ENCODE results near the gene STAU1.

The STAU1 gene, protein sequence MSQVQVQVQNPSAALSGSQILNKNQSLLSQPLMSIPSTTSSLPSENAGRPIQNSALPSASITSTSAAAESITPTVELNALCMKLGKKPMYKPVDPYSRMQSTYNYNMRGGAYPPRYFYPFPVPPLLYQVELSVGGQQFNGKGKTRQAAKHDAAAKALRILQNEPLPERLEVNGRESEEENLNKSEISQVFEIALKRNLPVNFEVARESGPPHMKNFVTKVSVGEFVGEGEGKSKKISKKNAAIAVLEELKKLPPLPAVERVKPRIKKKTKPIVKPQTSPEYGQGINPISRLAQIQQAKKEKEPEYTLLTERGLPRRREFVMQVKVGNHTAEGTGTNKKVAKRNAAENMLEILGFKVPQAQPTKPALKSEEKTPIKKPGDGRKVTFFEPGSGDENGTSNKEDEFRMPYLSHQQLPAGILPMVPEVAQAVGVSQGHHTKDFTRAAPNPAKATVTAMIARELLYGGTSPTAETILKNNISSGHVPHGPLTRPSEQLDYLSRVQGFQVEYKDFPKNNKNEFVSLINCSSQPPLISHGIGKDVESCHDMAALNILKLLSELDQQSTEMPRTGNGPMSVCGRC

DNA sequence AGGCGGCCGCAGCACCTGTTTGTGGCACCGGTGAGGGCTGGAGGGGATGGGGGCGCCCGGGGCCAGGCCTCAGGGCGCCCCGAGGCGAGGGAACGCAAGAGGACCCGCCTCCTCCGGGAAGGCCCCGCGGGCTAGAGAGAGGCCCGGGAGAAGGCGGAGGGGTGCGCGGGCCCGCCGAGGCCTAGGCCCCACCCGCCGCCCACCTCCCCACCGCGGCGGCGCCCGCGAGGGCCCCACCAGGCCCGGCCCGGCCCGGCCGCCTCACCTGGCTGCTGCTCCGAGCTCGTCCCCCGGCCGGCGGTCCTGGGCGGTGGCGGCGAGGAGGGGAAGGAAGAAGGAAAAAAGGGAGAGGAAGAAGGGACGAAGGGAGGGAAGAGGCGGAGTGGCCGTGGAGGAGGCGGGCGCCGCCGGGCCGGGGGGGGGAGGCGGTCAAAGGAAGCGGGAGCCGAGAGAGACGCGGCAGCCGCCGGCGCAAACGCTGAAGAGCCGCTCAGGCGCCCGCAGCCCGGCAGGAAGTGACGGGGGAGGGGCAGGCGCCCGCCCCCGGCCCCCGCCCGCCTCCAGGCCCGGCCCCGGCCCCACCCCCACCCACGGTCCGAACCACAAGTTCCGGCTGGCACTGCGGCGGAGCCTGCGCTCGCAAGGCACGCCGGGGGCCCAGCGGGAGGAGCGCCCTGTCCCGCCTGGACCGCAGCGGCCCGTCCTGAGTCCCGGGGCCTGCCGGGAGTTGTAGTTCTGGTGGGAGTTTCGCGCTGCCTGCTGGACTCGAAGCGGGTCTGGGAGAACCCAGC lies at the start of gene STAU1:
TSS of gene STAU1 (minus strand) at position 484 of the 791 bp plus-strand sequence. CDS start 22,133 bp downstream, outside the sequence.
- Histone ChIP-seq H3K9me3 (ENCODE audit: control insufficient read depth, insufficient read depth, low read length) (no peaks in the 10 kb centered on the region), H3K4me3 (ENCODE audit: low read depth, low read length) (peak within 1 kb of the TSS; percentile 92)

DNA sequence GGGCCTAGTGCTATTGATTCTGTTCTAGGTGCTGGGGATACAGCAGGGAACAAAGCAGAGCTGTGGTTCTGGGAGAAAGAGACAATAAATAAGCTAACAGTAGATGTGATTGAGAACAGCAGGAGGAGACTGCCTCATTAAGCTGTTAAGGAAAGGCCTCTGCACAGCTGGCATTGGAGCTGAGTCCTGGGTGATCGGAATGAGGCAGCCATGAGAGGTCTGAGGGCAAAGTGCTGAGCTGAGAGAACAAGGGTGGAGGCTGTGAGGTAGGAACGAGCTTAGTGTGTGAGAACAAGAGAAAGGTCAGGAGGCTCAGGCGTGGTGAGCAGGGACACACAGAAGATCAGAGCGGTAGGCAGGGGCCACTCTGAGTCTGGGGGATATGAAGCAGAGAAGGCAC lies 49.4 kb upstream of the STAU1 start:
- Histone ChIP-seq H3K27me3 (ENCODE audit: control insufficient read depth, insufficient read depth, low read length) (no peaks in the 10 kb centered on the region), H3K36me3 (ENCODE audit: control insufficient read depth, insufficient read depth, low read length) (peaks cover 62% of the 10 kb centered on the region), H3K9me3 (ENCODE audit: control insufficient read depth, insufficient read depth, low read length) (no peaks in the 10 kb centered on the region), H3K4me1 (ENCODE audit: control insufficient read depth, insufficient read depth, low read length) (no peaks in the 10 kb centered on the region), H3K4me3 (ENCODE audit: low read depth, low read length) (no peak overlapping the region), H3K9ac (ENCODE audit: low read depth, low read length) (no peak overlapping the region)

More for the DNA sequence above, at the start of gene STAU1:
- Histone ChIP-seq H3K9ac (ENCODE audit: low read depth, low read length) (no peak within 1 kb of the TSS), H3K4me1 (ENCODE audit: control insufficient read depth, insufficient read depth, low read length) (no peaks in the 10 kb centered on the region), H3K27me3 (ENCODE audit: control insufficient read depth, insufficient read depth, low read length) (no peaks in the 10 kb centered on the region), H3K36me3 (ENCODE audit: control insufficient read depth, insufficient read depth, low read length) (no peaks in the 10 kb centered on the region)

DNA sequence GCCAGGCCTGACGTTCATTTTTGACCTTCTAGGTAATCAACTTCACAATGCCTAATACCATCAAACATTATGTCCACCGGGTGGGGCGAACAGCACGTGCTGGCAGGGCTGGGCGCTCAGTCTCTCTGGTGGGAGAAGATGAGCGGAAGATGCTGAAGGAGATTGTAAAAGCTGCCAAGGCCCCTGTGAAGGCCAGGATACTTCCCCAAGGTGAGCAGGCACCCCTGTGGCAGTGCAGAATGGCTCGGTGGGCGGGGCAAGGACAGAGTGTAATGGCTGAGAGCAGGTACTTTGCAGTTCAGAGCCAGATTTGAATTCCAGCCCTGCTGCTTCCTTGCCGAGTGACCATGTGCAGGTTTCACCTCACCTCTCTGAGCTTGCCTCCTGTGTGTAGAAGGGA lies 48.2 kb upstream of the STAU1 start:
- Histone ChIP-seq H3K36me3 (ENCODE audit: control insufficient read depth, insufficient read depth, low read length) (peaks cover 62% of the 10 kb centered on the region), H3K9me3 (ENCODE audit: control insufficient read depth, insufficient read depth, low read length) (no peaks in the 10 kb centered on the region), H3K9ac (ENCODE audit: low read depth, low read length) (no peak overlapping the region), H3K4me1 (ENCODE audit: control insufficient read depth, insufficient read depth, low read length) (no peaks in the 10 kb centered on the region), H3K27me3 (ENCODE audit: control insufficient read depth, insufficient read depth, low read length) (no peaks in the 10 kb centered on the region), H3K4me3 (ENCODE audit: low read depth, low read length) (no peak overlapping the region)

DNA sequence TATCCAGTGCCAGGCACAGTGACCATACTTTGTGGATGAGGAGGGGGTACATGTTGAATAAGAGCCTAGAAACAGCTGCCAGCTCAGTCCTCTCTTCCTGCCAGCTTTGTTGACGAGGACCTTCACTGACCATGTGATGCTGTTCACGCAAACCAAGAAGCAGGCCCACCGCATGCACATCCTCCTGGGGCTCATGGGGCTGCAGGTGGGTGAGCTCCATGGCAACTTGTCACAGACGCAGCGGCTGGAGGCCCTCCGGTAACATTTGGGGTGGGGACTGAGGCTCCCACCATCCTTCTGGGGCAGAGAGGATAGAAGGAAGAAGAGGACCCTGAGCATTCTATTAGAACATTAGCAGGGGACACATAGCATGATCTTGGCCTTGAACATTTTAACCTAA lies 46.7 kb upstream of the STAU1 start:
- Histone ChIP-seq H3K4me1 (ENCODE audit: control insufficient read depth, insufficient read depth, low read length) (no peaks in the 10 kb centered on the region), H3K9me3 (ENCODE audit: control insufficient read depth, insufficient read depth, low read length) (no peaks in the 10 kb centered on the region), H3K4me3 (ENCODE audit: low read depth, low read length) (no peak overlapping the region), H3K27me3 (ENCODE audit: control insufficient read depth, insufficient read depth, low read length) (no peaks in the 10 kb centered on the region), H3K36me3 (ENCODE audit: control insufficient read depth, insufficient read depth, low read length) (peaks cover 74% of the 10 kb centered on the region), H3K9ac (ENCODE audit: low read depth, low read length) (no peak overlapping the region)

DNA sequence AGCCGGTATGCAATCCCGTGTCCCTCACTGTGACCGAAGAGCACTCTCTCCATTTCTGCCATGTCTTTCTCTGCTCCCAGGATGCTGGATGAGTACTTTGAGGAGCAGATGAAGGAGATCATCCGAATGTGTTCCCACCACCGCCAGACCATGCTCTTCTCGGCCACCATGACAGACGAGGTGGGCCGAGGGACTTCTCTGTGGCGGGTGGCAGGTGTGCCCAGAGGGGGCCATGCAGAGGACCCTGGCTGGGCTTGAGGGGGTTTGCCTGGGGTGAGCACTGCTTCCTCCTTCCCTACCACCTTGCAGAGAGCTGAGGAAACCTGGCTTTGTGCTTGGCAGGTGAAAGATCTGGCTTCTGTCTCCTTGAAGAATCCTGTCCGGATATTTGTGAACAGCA lies 45.1 kb upstream of the STAU1 start:
- no peaks in the 10 kb centered on the region for H3K9me3 ChIP-seq (ENCODE audit: control insufficient read depth, insufficient read depth, low read length)
- no peak overlapping the region for H3K4me3 ChIP-seq (ENCODE audit: low read depth, low read length)
- H3K9ac ChIP-seq (ENCODE audit: low read depth, low read length): no peak overlapping the region
- H3K27me3 ChIP-seq (ENCODE audit: control insufficient read depth, insufficient read depth, low read length): no peaks in the 10 kb centered on the region
- H3K36me3 ChIP-seq (ENCODE audit: control insufficient read depth, insufficient read depth, low read length): peaks cover 69% of the 10 kb centered on the region
- no peaks in the 10 kb centered on the region for H3K4me1 ChIP-seq (ENCODE audit: control insufficient read depth, insufficient read depth, low read length)

DNA sequence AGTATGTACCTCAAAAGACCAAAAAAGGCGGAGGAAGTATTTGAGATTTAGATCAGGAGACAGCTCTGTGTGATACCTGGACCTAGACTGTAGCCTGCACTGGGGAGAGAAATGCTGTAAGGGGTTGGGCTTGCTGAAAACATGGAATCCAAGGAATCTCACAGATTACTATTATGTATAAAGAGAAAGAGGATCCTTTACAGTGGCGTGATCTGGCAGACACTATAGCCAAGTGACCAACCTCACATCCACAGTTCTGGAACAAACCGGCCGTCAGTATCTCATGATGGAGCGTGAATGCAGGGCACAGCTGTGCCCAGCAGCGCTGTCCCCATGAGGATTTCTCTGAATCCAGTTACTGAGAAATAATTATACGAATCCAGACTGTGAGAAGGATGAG lies 43.3 kb upstream of the STAU1 start:
- Histone ChIP-seq H3K4me3 (ENCODE audit: low read depth, low read length) (no peak overlapping the region), H3K36me3 (ENCODE audit: control insufficient read depth, insufficient read depth, low read length) (peaks cover 65% of the 10 kb centered on the region), H3K4me1 (ENCODE audit: control insufficient read depth, insufficient read depth, low read length) (no peaks in the 10 kb centered on the region), H3K27me3 (ENCODE audit: control insufficient read depth, insufficient read depth, low read length) (no peaks in the 10 kb centered on the region), H3K9me3 (ENCODE audit: control insufficient read depth, insufficient read depth, low read length) (no peaks in the 10 kb centered on the region), H3K9ac (ENCODE audit: low read depth, low read length) (no peak overlapping the region)

DNA sequence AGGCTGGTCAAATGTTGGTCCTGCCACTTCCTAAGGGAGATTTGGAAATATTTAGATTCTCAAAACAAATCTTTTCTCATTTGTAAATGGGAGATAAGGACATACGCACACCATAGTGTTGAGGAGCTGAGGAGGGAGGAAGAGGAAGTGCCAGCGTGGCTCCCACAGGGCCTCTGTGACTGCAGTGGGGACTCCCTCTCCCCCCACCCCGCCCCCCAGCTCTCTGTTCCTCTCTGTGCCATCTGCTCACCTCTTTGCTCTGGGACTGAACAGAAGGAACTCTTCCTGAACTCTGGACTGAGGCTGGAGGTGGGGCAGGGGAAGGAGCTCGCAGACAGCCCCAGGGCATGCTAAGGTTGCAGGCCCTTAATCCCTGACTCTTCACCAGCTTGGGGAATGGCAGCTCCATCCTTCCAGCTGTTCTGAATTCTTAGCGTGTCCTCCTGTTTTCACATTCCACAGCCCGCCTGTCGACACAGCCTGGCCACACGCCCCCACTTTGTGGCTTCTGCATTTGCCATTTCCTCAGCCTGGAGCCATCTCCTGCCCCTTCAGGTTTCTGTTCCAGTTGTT lies 42.5 kb upstream of the STAU1 start:
- H3K4me1 ChIP-seq (ENCODE audit: control insufficient read depth, insufficient read depth, low read length): no peaks in the 10 kb centered on the region
- H3K4me3 ChIP-seq (ENCODE audit: low read depth, low read length): no peak overlapping the region
- H3K9me3 ChIP-seq (ENCODE audit: control insufficient read depth, insufficient read depth, low read length): no peaks in the 10 kb centered on the region
- no peak overlapping the region for H3K9ac ChIP-seq (ENCODE audit: low read depth, low read length)
- H3K27me3 ChIP-seq (ENCODE audit: control insufficient read depth, insufficient read depth, low read length): no peaks in the 10 kb centered on the region
- H3K36me3 ChIP-seq (ENCODE audit: control insufficient read depth, insufficient read depth, low read length): peaks cover 66% of the 10 kb centered on the region

DNA sequence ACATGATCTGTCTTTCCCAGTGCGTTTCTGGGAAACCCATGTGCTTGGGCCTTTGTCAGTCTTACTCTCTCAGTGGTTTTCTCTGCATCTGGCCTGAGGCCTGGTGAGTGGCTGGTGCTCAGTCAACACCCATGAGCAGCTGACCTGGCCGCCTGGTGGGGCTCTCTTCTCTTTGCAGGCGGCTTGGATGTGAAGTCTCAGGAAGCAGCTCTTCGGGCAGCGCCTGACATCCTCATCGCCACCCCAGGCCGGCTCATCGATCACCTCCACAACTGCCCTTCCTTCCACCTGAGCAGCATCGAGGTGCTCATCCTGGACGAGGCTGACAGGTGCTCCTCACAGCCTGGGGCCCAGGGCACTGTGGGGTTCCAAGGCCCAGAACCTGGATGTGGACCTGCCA lies 41.9 kb upstream of the STAU1 start:
- H3K9me3 ChIP-seq (ENCODE audit: control insufficient read depth, insufficient read depth, low read length): no peaks in the 10 kb centered on the region
- H3K4me3 ChIP-seq (ENCODE audit: low read depth, low read length): no peak overlapping the region
- peaks cover 61% of the 10 kb centered on the region for H3K36me3 ChIP-seq (ENCODE audit: control insufficient read depth, insufficient read depth, low read length)
- no peaks in the 10 kb centered on the region for H3K4me1 ChIP-seq (ENCODE audit: control insufficient read depth, insufficient read depth, low read length)
- H3K27me3 ChIP-seq (ENCODE audit: control insufficient read depth, insufficient read depth, low read length): no peaks in the 10 kb centered on the region
- H3K9ac ChIP-seq (ENCODE audit: low read depth, low read length): no peak overlapping the region

DNA sequence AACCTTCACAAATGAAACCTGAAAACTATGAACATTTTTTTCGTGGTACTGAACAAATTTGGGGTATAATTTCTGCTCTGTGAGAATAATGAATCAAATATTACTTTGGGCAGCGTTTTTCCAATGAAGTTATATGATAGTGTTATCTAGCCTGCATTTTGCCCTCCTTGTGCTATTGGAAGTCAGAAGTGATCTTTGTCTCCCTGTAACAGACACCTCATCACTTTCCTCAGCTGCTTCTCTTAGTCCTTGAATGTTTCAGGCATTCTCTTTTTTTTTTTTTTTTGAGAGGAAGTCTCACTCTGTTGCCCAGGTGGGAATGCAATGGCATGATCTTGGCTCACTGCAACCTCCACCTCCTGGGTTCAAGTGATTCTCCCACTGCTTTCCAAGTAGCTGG lies 41.2 kb upstream of the STAU1 start:
- H3K27me3 ChIP-seq (ENCODE audit: control insufficient read depth, insufficient read depth, low read length): no peaks in the 10 kb centered on the region
- H3K4me3 ChIP-seq (ENCODE audit: low read depth, low read length): no peak overlapping the region
- no peaks in the 10 kb centered on the region for H3K9me3 ChIP-seq (ENCODE audit: control insufficient read depth, insufficient read depth, low read length)
- H3K4me1 ChIP-seq (ENCODE audit: control insufficient read depth, insufficient read depth, low read length): no peaks in the 10 kb centered on the region
- no peak overlapping the region for H3K9ac ChIP-seq (ENCODE audit: low read depth, low read length)
- peaks cover 61% of the 10 kb centered on the region for H3K36me3 ChIP-seq (ENCODE audit: control insufficient read depth, insufficient read depth, low read length)

DNA sequence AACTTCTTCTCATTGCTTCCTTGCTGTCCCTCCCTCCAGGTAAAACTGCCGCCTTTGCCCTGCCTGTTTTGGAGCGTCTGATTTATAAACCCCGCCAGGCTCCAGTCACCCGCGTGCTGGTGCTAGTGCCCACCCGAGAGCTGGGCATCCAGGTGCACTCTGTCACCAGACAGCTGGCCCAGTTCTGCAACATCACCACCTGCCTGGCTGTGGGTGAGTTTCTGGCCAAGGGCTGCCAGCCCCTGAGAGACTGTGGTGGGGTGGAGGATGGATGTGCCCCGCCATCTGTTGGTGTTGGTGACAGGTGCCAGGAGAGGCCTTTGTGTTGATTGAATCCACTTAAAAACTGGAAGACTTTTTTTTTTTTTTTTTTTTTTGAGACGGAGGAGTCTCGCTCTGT lies 40.5 kb upstream of the STAU1 start:
- H3K9ac ChIP-seq (ENCODE audit: low read depth, low read length): no peak overlapping the region
- H3K36me3 ChIP-seq (ENCODE audit: control insufficient read depth, insufficient read depth, low read length): peaks cover 62% of the 10 kb centered on the region
- H3K9me3 ChIP-seq (ENCODE audit: control insufficient read depth, insufficient read depth, low read length): no peaks in the 10 kb centered on the region
- H3K27me3 ChIP-seq (ENCODE audit: control insufficient read depth, insufficient read depth, low read length): no peaks in the 10 kb centered on the region
- H3K4me1 ChIP-seq (ENCODE audit: control insufficient read depth, insufficient read depth, low read length): no peaks in the 10 kb centered on the region
- H3K4me3 ChIP-seq (ENCODE audit: low read depth, low read length): no peak overlapping the region

DNA sequence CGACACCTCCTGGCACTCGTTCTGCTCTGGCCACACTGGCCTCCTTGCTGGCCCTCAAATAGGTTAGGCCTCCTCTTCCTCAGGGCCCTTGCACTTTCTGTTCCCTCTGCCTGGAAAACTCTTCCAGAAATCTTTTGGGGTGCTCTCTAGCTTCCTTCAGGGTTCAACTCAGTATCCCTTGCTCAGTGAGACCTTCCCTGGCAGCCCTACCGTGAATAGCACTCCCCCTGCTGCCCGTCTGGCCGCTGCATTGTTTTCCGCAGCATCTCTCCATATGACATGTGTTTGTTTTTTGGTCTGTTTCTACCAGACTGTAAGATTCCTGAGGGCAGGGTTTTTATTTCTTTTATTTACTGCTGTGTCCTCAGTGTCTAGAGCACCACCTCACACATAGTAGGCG lies 37.8 kb upstream of the STAU1 start:
- H3K9me3 ChIP-seq (ENCODE audit: control insufficient read depth, insufficient read depth, low read length): no peaks in the 10 kb centered on the region
- H3K36me3 ChIP-seq (ENCODE audit: control insufficient read depth, insufficient read depth, low read length): peaks cover 59% of the 10 kb centered on the region
- H3K4me1 ChIP-seq (ENCODE audit: control insufficient read depth, insufficient read depth, low read length): no peaks in the 10 kb centered on the region
- H3K27me3 ChIP-seq (ENCODE audit: control insufficient read depth, insufficient read depth, low read length): no peaks in the 10 kb centered on the region
- H3K9ac ChIP-seq (ENCODE audit: low read depth, low read length): no peak overlapping the region
- no peak overlapping the region for H3K4me3 ChIP-seq (ENCODE audit: low read depth, low read length)

Measured in iPS-15b (cell line).